ENCODE results near the gene OR10Z1. TPM values are rescaled to one million over a fixed set of nuclear protein-coding genes. Genes with fewer than 3 reads are reported as not detected.

The OR10Z1 gene
- not detected in 2 replicates for total RNA-seq

GRCh38 chr1:158604968-158605367 is at the start of gene OR10Z1:
Gene OR10Z1 (plus strand): TSS chr1:158605268. CDS start chr1:158606439, 1,171 bp downstream.

GRCh38 chr1:158570480-158570879 is 34.6 kb upstream of the OR10Z1 start, which contains the start of gene OR6P1:
Gene OR6P1 (minus strand): TSS chr1:158570580. CDS start chr1:158563604, 6,976 bp downstream.

GRCh38 chr1:158579733-158580132 is 25.3 kb upstream of the OR10Z1 start, which contains the start of gene OR10X1:
Gene OR10X1 (minus strand): TSS chr1:158579899. CDS start chr1:158579899, 0 bp downstream.

Other genes starting within 250 kb of the OR10Z1 start
- gene OR10T2, start 205.8 kb upstream of the OR10Z1 start, total RNA-seq, result not detected in 2 replicates
- not detected in 2 replicates for gene OR10K2, start 179.0 kb upstream of the OR10Z1 start, total RNA-seq
- gene OR10K1, start 143.4 kb upstream of the OR10Z1 start, total RNA-seq, result not detected in 2 replicates
- not detected in 2 replicates for gene OR10R2, start 133.0 kb upstream of the OR10Z1 start, total RNA-seq
- not detected in 2 replicates for gene OR6Y1, start 50.9 kb upstream of the OR10Z1 start, total RNA-seq
- gene OR6P1, start 34.7 kb upstream of the OR10Z1 start, total RNA-seq, result not detected in 2 replicates
- not detected in 2 replicates for gene OR10X1, start 25.4 kb upstream of the OR10Z1 start, total RNA-seq
- under 0.01 and 0.10 TPM in 2 replicates for gene SPTA1, start 81.4 kb downstream of the OR10Z1 start, total RNA-seq
- gene OR6K2, start 95.4 kb downstream of the OR10Z1 start, total RNA-seq, result not detected in 2 replicates
- not detected in 2 replicates for gene OR6K3, start 115.5 kb downstream of the OR10Z1 start, total RNA-seq
- gene OR6K6, start 149.5 kb downstream of the OR10Z1 start, total RNA-seq, result not detected in 2 replicates
- not detected in 2 replicates for gene OR6N1, start 166.9 kb downstream of the OR10Z1 start, total RNA-seq
- gene OR6N2, start 175.9 kb downstream of the OR10Z1 start, total RNA-seq, result not detected in 2 replicates
- not detected in 2 replicates for gene MNDA, start 226.1 kb downstream of the OR10Z1 start, total RNA-seq

Measured in smooth muscle cell of the pulmonary artery (primary cell).